Stimulated activated naive B cell treated with anti-CD40 and anti-IgM and Interleukin-4, amounts not matched to agents 10 μg/mL and 1 μg/mL and 100 μg/mL, for 72 hours (primary cell): ENCODE measurements around the gene SLC8A3.

Experiments used
- ATAC-seq, 2 donors: fragments of 150-1000 bp; cut with Tn5 transposase; replicated peaks; 2 replicates each; pipeline ENCODE4 v1.10.0; 2021; ENCODE audit warnings: moderate library complexity in 1 of 2
- DNase-seq: peaks from one replicate; pipeline ENCODE4 v3.0.0; 2021
- H3K27ac Mint-ChIP-seq: one replicate; pipeline ENCODE4 v1.8.0; 2022; ENCODE audit warnings: mild to moderate bottlenecking, mixed read lengths
- H3K27me3 Mint-ChIP-seq, 2 donors: one replicate each; pipeline ENCODE4 v1.8.0; 2022; ENCODE audit warnings: mixed read lengths in 2 of 2
- H3K36me3 Mint-ChIP-seq, 2 donors: one replicate each; pipeline ENCODE4 v1.8.0; 2022; ENCODE audit warnings: mixed read lengths in 2 of 2, mild to moderate bottlenecking in 1 of 2
- H3K4me1 Mint-ChIP-seq, 2 donors: one replicate each; pipeline ENCODE4 v1.8.0; 2022; ENCODE audit warnings: mixed read lengths in 2 of 2, mild to moderate bottlenecking in 1 of 2
- H3K4me3 Mint-ChIP-seq, 2 donors: one replicate each; pipeline ENCODE4 v1.8.0; 2022; ENCODE audit warnings: mild to moderate bottlenecking in 2 of 2, mixed read lengths in 2 of 2, moderate library complexity in 1 of 2
- H3K9me3 Mint-ChIP-seq, 2 donors: one replicate each; pipeline ENCODE4 v1.8.0; 2022; ENCODE audit warnings: mixed read lengths in 2 of 2, mild to moderate bottlenecking in 1 of 2

SLC8A3 gene

GRCh38 chr14:70152704-70153103 is 36.0 kb downstream of the SLC8A3 start:
- DNase-seq (no peak), ATAC-seq (no peak)
- Mint-ChIP-seq H3K27ac (no peak overlapping the region), H3K36me3 (no peaks in the 10 kb centered on the region), H3K4me1 (no peaks in the 10 kb centered on the region), H3K9me3 (no peaks in the 10 kb centered on the region), H3K4me3 (no peak overlapping the region), H3K27me3 (peaks cover 15 to 16% of the 10 kb centered on the region in 2 donors)

GRCh38 chr14:70152081-70152480 is 36.7 kb downstream of the SLC8A3 start:
- Mint-ChIP-seq H3K9me3 (no peaks in the 10 kb centered on the region), H3K4me1 (no peaks in the 10 kb centered on the region), H3K27me3 (peaks cover 14 to 16% of the 10 kb centered on the region in 2 donors), H3K36me3 (no peaks in the 10 kb centered on the region), H3K4me3 (no peak overlapping the region), H3K27ac (no peak overlapping the region)
- no peak for ATAC-seq
- no peak for DNase-seq

- no peak for DNase-seq
- Mint-ChIP-seq H3K27ac (no peak overlapping the region), H3K4me3 (no peak overlapping the region), H3K36me3 (no peaks in the 10 kb centered on the region), H3K27me3 (peaks cover 10 to 22% of the 10 kb centered on the region in 2 donors), H3K9me3 (no peaks in the 10 kb centered on the region), H3K4me1 (no peaks in the 10 kb centered on the region)
- ATAC-seq, result no peak
These were observed 39.1 kb downstream of the SLC8A3 start for GRCh38 chr14:70149596-70150165.

GRCh38 chr14:70148911-70149595 is 39.7 kb downstream of the SLC8A3 start:
- DNase-seq (no peak), ATAC-seq (peak in 1 of 2 donors; percentile 39)
- Mint-ChIP-seq H3K27ac (no peak overlapping the region), H3K36me3 (no peaks in the 10 kb centered on the region), H3K27me3 (peaks cover 10 to 23% of the 10 kb centered on the region in 2 donors), H3K4me1 (no peaks in the 10 kb centered on the region), H3K4me3 (no peak overlapping the region), H3K9me3 (no peaks in the 10 kb centered on the region)

GRCh38 chr14:70148351-70148750 is 40.4 kb downstream of the SLC8A3 start:
- Mint-ChIP-seq H3K36me3 (no peaks in the 10 kb centered on the region), H3K9me3 (no peaks in the 10 kb centered on the region), H3K27me3 (peaks cover 15 to 28% of the 10 kb centered on the region in 2 donors), H3K4me3 (no peak overlapping the region), H3K27ac (no peak overlapping the region), H3K4me1 (no peaks in the 10 kb centered on the region)
- ATAC-seq (no peak), DNase-seq (no peak)

- Mint-ChIP-seq H3K4me1 (peaks cover 1 to 9% of the 10 kb centered on the region in 2 donors), H3K9me3 (no peaks in the 10 kb centered on the region), H3K36me3 (no peaks in the 10 kb centered on the region), H3K27ac (no peak overlapping the region), H3K27me3 (peaks cover 16 to 22% of the 10 kb centered on the region in 2 donors), H3K4me3 (no peak overlapping the region)
- DNase-seq (no peak), ATAC-seq (no peak)
These were observed 44.7 kb downstream of the SLC8A3 start for GRCh38 chr14:70144046-70144445.

GRCh38 chr14:70143306-70143705 is 45.4 kb downstream of the SLC8A3 start:
- DNase-seq, result no peak
- no peak overlapping the region for H3K27ac Mint-ChIP-seq

GRCh38 chr14:70140614-70141013 is 48.1 kb downstream of the SLC8A3 start:
- H3K27me3 Mint-ChIP-seq, result peaks cover 11 to 12% of the 10 kb centered on the region in 2 donors
- H3K4me3 Mint-ChIP-seq, result no peak overlapping the region
- no peaks in the 10 kb centered on the region for H3K9me3 Mint-ChIP-seq
- DNase-seq, result no peak
- ATAC-seq, result peak in 1 of 2 donors; percentile 53
- H3K4me1 Mint-ChIP-seq, result peaks cover 1 to 9% of the 10 kb centered on the region in 2 donors
- H3K27ac Mint-ChIP-seq, result no peak overlapping the region
- no peaks in the 10 kb centered on the region for H3K36me3 Mint-ChIP-seq

More at GRCh38 chr14:70143306-70143705, 45.4 kb downstream of the SLC8A3 start:
- Mint-ChIP-seq H3K36me3 (no peaks in the 10 kb centered on the region), H3K27me3 (peaks cover 13 to 22% of the 10 kb centered on the region in 2 donors), H3K4me1 (peaks cover 1 to 9% of the 10 kb centered on the region in 2 donors), H3K9me3 (no peaks in the 10 kb centered on the region), H3K4me3 (no peak overlapping the region)
- no peak for ATAC-seq

GRCh38 chr14:70139384-70139783 is 49.4 kb downstream of the SLC8A3 start:
- Mint-ChIP-seq H3K36me3 (no peaks in the 10 kb centered on the region), H3K4me1 (peaks cover 1 to 9% of the 10 kb centered on the region in 2 donors), H3K27me3 (peaks cover 14% of the 10 kb centered on the region in 2 donors), H3K4me3 (no peak overlapping the region), H3K27ac (no peak overlapping the region), H3K9me3 (no peaks in the 10 kb centered on the region)
- ATAC-seq (peak in 1 of 2 donors; percentile 23), DNase-seq (no peak)

GRCh38 chr14:70137788-70138187 is 51.0 kb downstream of the SLC8A3 start:
- DNase-seq (no peak), ATAC-seq (no peak)
- no peaks in the 10 kb centered on the region for H3K36me3 Mint-ChIP-seq
- H3K9me3 Mint-ChIP-seq, result no peaks in the 10 kb centered on the region
- H3K4me1 Mint-ChIP-seq, result peaks cover 1 to 9% of the 10 kb centered on the region in 2 donors
- H3K27ac Mint-ChIP-seq, result no peak overlapping the region
- H3K27me3 Mint-ChIP-seq, result peaks cover 10 to 11% of the 10 kb centered on the region in 2 donors
- no peak overlapping the region for H3K4me3 Mint-ChIP-seq

GRCh38 chr14:70133461-70133860 is 55.3 kb downstream of the SLC8A3 start:
- DNase-seq (no peak), ATAC-seq (no peak)
- no peaks in the 10 kb centered on the region for H3K36me3 Mint-ChIP-seq
- H3K4me3 Mint-ChIP-seq, result no peak overlapping the region
- H3K27me3 Mint-ChIP-seq, result peaks cover 17 to 22% of the 10 kb centered on the region in 2 donors
- no peak overlapping the region for H3K27ac Mint-ChIP-seq
- no peaks in the 10 kb centered on the region for H3K9me3 Mint-ChIP-seq
- no peaks in the 10 kb centered on the region for H3K4me1 Mint-ChIP-seq

GRCh38 chr14:70130482-70130881 is 58.3 kb downstream of the SLC8A3 start:
- no peak overlapping the region for H3K4me3 Mint-ChIP-seq
- no peak for DNase-seq
- peaks cover 17 to 34% of the 10 kb centered on the region in 2 donors for H3K27me3 Mint-ChIP-seq
- no peaks in the 10 kb centered on the region for H3K36me3 Mint-ChIP-seq
- H3K27ac Mint-ChIP-seq, result no peak overlapping the region
- H3K4me1 Mint-ChIP-seq, result no peaks in the 10 kb centered on the region
- no peaks in the 10 kb centered on the region for H3K9me3 Mint-ChIP-seq
- ATAC-seq, result no peak

GRCh38 chr14:70127186-70127585 is 61.6 kb downstream of the SLC8A3 start:
- Mint-ChIP-seq H3K4me3 (no peak overlapping the region), H3K9me3 (no peaks in the 10 kb centered on the region), H3K27ac (no peak overlapping the region), H3K4me1 (no peaks in the 10 kb centered on the region), H3K27me3 (peaks cover 14 to 27% of the 10 kb centered on the region in 2 donors), H3K36me3 (no peaks in the 10 kb centered on the region)
- ATAC-seq (no peak), DNase-seq (no peak)

- Mint-ChIP-seq H3K4me3 (no peak overlapping the region), H3K27me3 (peaks cover 3 to 14% of the 10 kb centered on the region in 2 donors), H3K27ac (no peak overlapping the region), H3K4me1 (no peaks in the 10 kb centered on the region), H3K36me3 (no peaks in the 10 kb centered on the region), H3K9me3 (no peaks in the 10 kb centered on the region)
- DNase-seq (no peak), ATAC-seq (no peak)
These were observed 65.0 kb downstream of the SLC8A3 start for GRCh38 chr14:70123796-70124195.

GRCh38 chr14:70121521-70121920 is 67.2 kb downstream of the SLC8A3 start:
- no peak for DNase-seq
- H3K36me3 Mint-ChIP-seq, result no peaks in the 10 kb centered on the region
- H3K4me1 Mint-ChIP-seq, result no peaks in the 10 kb centered on the region
- H3K4me3 Mint-ChIP-seq, result no peak overlapping the region
- H3K27ac Mint-ChIP-seq, result no peak overlapping the region
- no peak for ATAC-seq
- no peaks in the 10 kb centered on the region for H3K9me3 Mint-ChIP-seq
- peaks cover 12% of the 10 kb centered on the region in 2 donors for H3K27me3 Mint-ChIP-seq
